IgD-negative memory B cell (primary cell): ENCODE results near the gene ZNF385A. TPM values are rescaled to one million over a fixed set of nuclear protein-coding genes. Genes with fewer than 3 reads are reported as not detected.

ENCODE experiments used
- H3K27ac Mint-ChIP-seq, 3 donors: one replicate each; pipeline ENCODE4 v1.8.0; 2020 to 2022; ENCODE audit warnings: mild to moderate bottlenecking in 3 of 3, mixed read lengths in 3 of 3, moderate library complexity in 1 of 3
- H3K27me3 Mint-ChIP-seq: one replicate; pipeline ENCODE4 v1.8.0; 2021; ENCODE audit warnings: mixed read lengths
- H3K36me3 Mint-ChIP-seq: one replicate; pipeline ENCODE4 v1.8.0; 2020; ENCODE audit warnings: mild to moderate bottlenecking, mixed read lengths
- H3K4me1 Mint-ChIP-seq, 3 donors: one replicate each; pipeline ENCODE4 v1.8.0; 2020 to 2022; ENCODE audit warnings: mixed read lengths in 3 of 3, mild to moderate bottlenecking in 1 of 3
- H3K4me3 Mint-ChIP-seq, 4 donors: one replicate each; pipeline ENCODE4 v1.8.0; 2020 to 2022; ENCODE audit warnings: mild to moderate bottlenecking in 4 of 4, mixed read lengths in 4 of 4, moderate library complexity in 3 of 4
- H3K9me3 Mint-ChIP-seq, 3 donors: one replicate each; pipeline ENCODE4 v1.8.0; 2020 to 2021; ENCODE audit warnings: mixed read lengths in 3 of 3, mild to moderate bottlenecking in 1 of 3
- polyA plus RNA-seq: library from polyadenylated mRNA; unstranded; fragments of 300-500 nt; fragmentation: Illumina TruSeq; gene quantifications from one replicate; pipeline ENCODE4 v1.2.3, GENCODE V29; 2021

ZNF385A gene
- polyA plus RNA-seq, 1 donor from 2014 or later, result 4.2 TPM

DNA sequence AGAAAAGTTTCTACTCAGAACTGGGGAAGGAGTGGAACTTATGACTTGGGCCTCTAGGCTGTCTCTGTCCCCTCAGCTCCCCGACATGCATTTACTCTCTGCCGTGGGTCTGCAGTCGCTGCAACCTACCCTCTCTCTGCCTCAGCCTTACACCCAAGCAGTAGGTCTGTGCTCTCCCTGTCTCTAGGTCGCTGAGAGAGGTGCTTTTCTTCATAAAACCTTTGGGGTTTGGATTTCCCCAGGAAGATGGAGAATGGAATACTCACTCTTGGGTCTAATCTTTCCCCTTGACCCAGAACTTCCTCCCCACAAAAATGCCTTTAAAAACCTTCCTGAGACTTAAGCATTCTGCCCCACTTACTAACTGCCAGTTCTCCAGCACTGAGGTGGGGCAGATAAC, 33.2 kb downstream of the ZNF385A start:
- Mint-ChIP-seq H3K36me3 (peaks cover 10% of the 10 kb centered on the region), H3K9me3 (no peaks in the 10 kb centered on the region), H3K4me3 (no peak overlapping the region), H3K4me1 (peaks cover 0 to 8% (median 6%) of the 10 kb centered on the region in 3 donors), H3K27ac (no peak overlapping the region), H3K27me3 (no peaks in the 10 kb centered on the region)

GRCh38 chr12:54350743-54351142, 33.8 kb downstream of the ZNF385A start:
- Mint-ChIP-seq H3K27ac (no peak overlapping the region), H3K27me3 (no peaks in the 10 kb centered on the region), H3K4me3 (peak overlapping the region in 1 of 4 donors; percentile 53), H3K9me3 (no peaks in the 10 kb centered on the region), H3K36me3 (peaks cover 10% of the 10 kb centered on the region), H3K4me1 (peaks cover 0 to 8% (median 6%) of the 10 kb centered on the region in 3 donors)

DNA sequence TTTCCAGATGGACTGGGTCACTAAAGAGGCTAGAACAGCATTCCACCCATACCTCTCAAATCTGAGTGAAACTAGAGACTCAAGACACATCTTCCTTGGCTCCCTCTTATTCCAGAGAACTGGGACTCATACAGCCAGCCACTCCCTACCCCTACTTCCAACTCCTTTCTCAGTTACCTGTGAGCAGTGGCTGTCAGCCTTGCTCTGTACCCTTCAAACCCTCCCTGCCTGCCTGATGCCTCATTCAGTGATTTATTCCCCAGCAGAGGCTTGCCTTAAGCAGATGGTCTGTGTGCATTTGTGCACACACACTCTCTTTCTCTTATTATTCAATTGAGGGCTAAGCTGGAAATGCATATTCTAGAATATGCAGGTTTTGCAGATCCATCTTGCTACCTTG, 34.9 kb downstream of the ZNF385A start:
- Mint-ChIP-seq H3K4me1 (peaks cover 0 to 14% (median 9%) of the 10 kb centered on the region in 3 donors), H3K27me3 (no peaks in the 10 kb centered on the region), H3K9me3 (no peaks in the 10 kb centered on the region), H3K36me3 (peaks cover 10% of the 10 kb centered on the region), H3K27ac (no peak overlapping the region), H3K4me3 (no peak overlapping the region)

DNA sequence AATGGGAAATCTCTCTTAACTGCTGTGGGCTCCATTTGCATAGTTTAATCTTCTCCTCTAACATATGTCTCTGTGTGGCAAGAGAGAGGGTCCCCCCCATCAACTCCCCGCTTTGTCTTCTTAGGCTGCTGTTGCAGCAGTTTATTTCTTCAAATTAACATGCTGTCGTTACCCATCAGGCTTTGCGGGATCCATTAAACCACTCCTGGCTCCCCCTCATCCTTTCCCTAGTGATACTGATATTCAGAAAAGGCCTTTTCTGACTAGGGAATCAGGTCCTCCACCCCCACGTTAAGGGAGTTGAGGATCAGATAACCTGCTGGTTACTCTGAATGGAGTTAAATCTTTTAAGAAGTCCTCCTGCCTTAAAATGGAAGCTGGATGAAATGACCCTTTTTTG, 35.5 kb downstream of the ZNF385A start:
- no peaks in the 10 kb centered on the region for H3K9me3 Mint-ChIP-seq
- no peaks in the 10 kb centered on the region for H3K27me3 Mint-ChIP-seq
- H3K27ac Mint-ChIP-seq, result no peak overlapping the region
- peaks cover 0 to 14% (median 9%) of the 10 kb centered on the region in 3 donors for H3K4me1 Mint-ChIP-seq
- H3K36me3 Mint-ChIP-seq, result peaks cover 10% of the 10 kb centered on the region
- no peak overlapping the region for H3K4me3 Mint-ChIP-seq

DNA sequence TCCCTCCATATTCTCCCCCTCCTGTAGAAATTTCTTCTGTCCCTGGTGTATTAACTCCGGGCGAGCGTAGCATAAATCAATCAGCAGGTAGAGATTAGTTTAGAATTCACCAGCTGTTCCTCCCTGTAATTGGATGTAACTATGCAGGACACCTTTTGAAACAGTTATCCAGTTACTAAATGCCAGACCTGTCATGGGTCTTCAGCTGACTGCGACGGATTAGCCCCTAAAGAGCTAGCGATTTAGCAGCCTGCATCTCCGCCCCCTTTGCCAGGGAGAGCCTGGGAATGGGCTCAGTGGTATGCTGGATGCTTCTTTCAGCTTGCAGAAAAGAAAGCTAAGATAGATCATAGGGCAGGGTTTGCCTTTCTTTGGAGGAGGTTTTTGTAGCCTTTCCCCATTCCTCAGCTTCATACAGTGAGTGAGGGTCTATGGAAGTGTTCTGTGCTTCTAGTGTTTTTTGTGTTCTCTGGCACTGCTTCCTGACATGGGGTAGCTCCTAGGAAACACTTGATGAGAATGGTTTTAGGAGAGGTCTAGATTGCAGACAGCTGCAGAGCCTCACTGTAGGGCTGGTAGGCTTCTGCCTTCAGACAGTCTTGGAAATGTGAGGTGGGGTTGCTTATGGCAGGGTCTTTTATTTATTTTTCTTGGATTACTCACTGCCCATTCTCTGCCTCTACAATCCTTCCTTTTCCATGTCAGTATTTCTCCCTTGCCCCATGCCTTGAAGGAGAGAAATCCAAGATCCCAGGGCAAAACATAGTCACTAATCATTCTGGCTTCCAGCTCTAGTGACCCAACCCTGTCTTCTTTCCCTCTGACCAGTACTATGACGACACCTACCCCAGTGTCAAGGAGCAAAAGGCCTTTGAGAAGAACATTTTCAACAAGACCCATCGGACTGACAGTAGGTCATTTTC, 42.9 kb downstream of the ZNF385A start:
- H3K4me1 Mint-ChIP-seq, result peaks cover 5 to 15% (median 5%) of the 10 kb centered on the region in 3 donors
- H3K27ac Mint-ChIP-seq, result no peak overlapping the region
- peaks cover 6% of the 10 kb centered on the region for H3K36me3 Mint-ChIP-seq
- no peaks in the 10 kb centered on the region for H3K27me3 Mint-ChIP-seq
- H3K9me3 Mint-ChIP-seq, result no peaks in the 10 kb centered on the region
- H3K4me3 Mint-ChIP-seq, result no peak overlapping the region

DNA sequence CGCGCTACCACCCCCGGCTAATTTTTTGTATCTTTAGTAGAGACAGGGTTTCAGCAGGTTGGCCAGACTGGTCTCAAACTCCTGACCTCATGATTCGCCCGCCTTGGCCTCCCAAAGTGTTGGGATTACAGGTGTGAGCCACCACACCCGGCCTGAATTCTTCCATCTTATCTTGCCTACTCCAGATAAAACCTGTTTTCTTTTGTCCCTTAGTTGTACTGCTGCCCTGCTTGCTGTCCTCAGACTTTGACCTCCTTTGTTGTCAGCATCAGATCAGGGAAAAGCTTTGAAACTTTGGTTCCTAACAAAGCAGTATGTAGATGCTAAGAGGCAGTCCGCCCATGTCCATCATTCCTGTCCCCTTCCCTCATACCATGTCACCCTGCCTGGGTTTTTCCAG, 43.7 kb downstream of the ZNF385A start:
- Mint-ChIP-seq H3K27me3 (no peaks in the 10 kb centered on the region), H3K27ac (no peak overlapping the region), H3K4me3 (no peak overlapping the region), H3K4me1 (peaks cover 5 to 15% (median 5%) of the 10 kb centered on the region in 3 donors), H3K9me3 (no peaks in the 10 kb centered on the region), H3K36me3 (peaks cover 6% of the 10 kb centered on the region)

GRCh38 chr12:54338698-54339296, 45.7 kb downstream of the ZNF385A start:
- Mint-ChIP-seq H3K9me3 (no peaks in the 10 kb centered on the region), H3K27me3 (no peaks in the 10 kb centered on the region), H3K27ac (no peak overlapping the region), H3K36me3 (peaks cover 6% of the 10 kb centered on the region), H3K4me3 (no peak overlapping the region), H3K4me1 (peaks cover 2 to 9% (median 5%) of the 10 kb centered on the region in 3 donors)

DNA sequence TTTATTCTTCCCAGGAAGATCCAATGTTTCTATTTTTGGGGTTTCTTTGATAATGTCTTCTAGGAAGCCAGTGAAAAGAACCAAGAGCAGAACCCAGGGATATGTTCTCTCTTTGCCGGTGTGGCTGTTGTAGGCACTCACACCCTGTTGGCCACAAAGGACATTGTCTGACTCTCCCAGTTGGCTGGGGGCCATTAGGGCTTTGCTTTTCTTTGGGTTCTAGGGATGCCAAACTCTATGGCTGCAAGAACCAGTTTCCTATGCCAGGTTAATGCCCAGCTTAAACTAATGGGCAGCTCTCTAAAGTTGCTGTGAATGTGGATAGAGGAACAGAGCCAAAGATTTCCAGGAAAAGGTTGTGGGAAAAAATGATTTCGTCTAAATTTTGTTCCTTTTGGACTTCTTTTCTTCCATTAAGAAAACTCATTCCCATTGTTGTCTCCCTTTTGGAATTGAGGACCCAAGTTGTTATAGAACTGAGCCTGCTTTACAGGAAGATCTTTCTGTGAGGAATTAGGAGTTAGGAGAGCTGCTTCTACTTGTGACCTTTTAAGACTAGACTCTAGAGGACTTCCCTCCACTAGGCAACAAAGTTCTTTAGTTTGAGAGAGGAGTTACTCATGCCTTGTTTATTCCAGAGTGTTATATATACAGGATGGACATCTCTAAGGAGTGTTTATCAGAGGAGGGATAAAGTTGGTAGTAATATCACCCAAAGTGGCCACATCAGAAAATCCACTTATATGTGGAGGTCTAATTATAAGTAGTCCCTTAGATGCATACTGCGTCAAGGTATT, 46.5 kb downstream of the ZNF385A start:
- Mint-ChIP-seq H3K9me3 (no peaks in the 10 kb centered on the region), H3K27me3 (no peaks in the 10 kb centered on the region), H3K4me1 (peaks cover 2 to 12% (median 5%) of the 10 kb centered on the region in 3 donors), H3K27ac (no peak overlapping the region), H3K4me3 (no peak overlapping the region), H3K36me3 (peaks cover under 1% of the 10 kb centered on the region)

DNA sequence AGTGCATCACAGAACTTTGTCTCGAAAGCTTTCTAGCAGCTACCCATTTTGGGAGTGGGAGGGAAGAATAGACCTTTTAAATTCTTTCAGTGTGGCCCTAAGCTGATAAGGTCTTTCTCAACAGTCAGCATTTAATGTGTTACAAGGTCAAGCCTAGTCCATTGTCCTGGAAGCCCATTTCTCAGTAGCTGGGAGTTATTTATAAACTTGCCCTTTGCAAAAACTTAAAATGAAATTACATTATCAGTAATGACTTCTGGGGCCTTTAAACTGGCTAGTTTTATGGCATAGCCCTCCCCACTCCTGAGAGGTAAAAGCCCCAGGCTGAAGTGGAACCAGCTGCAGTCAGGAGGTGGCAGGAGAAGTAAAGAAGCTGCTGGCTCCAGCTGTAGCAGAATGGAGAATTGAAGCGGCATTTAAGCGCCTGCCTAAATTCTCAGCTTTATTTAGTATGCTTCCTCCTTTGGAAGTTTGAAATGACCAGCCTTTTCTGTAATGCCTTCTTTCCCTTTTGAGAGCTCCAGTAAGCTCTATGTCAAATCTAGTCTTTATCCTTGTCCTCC, 47.2 kb downstream of the ZNF385A start:
- H3K9me3 Mint-ChIP-seq, result no peaks in the 10 kb centered on the region
- H3K4me1 Mint-ChIP-seq, result peaks cover 2 to 12% (median 5%) of the 10 kb centered on the region in 3 donors
- no peaks in the 10 kb centered on the region for H3K36me3 Mint-ChIP-seq
- H3K4me3 Mint-ChIP-seq, result no peak overlapping the region
- H3K27ac Mint-ChIP-seq, result no peak overlapping the region
- H3K27me3 Mint-ChIP-seq, result no peaks in the 10 kb centered on the region

- Mint-ChIP-seq H3K4me1 (peaks cover 5 to 24% (median 7%) of the 10 kb centered on the region in 3 donors), H3K9me3 (no peaks in the 10 kb centered on the region), H3K27me3 (no peaks in the 10 kb centered on the region), H3K36me3 (no peaks in the 10 kb centered on the region), H3K4me3 (no peak overlapping the region), H3K27ac (no peak overlapping the region)
Measured at GRCh38 chr12:54333420-54334034, 51.0 kb downstream of the ZNF385A start.

- peaks cover 5 to 25% (median 9%) of the 10 kb centered on the region in 3 donors for H3K4me1 Mint-ChIP-seq
- no peak overlapping the region for H3K4me3 Mint-ChIP-seq
- H3K9me3 Mint-ChIP-seq, result no peaks in the 10 kb centered on the region
- no peaks in the 10 kb centered on the region for H3K36me3 Mint-ChIP-seq
- no peaks in the 10 kb centered on the region for H3K27me3 Mint-ChIP-seq
- H3K27ac Mint-ChIP-seq, result no peak overlapping the region
Measured at GRCh38 chr12:54331461-54331860, 53.1 kb downstream of the ZNF385A start.

- Mint-ChIP-seq H3K36me3 (no peaks in the 10 kb centered on the region), H3K4me3 (no peak overlapping the region), H3K27me3 (no peaks in the 10 kb centered on the region), H3K4me1 (peaks cover 9 to 25% (median 10%) of the 10 kb centered on the region in 3 donors), H3K27ac (no peak overlapping the region), H3K9me3 (no peaks in the 10 kb centered on the region)
Measured at GRCh38 chr12:54330442-54330841, 54.1 kb downstream of the ZNF385A start.

GRCh38 chr12:54329759-54330158, 54.8 kb downstream of the ZNF385A start:
- H3K27ac Mint-ChIP-seq, result peak overlapping the region in 1 of 3 donors; percentile 31
- no peaks in the 10 kb centered on the region for H3K9me3 Mint-ChIP-seq
- H3K4me1 Mint-ChIP-seq, result peaks cover 14 to 31% (median 16%) of the 10 kb centered on the region in 3 donors
- H3K27me3 Mint-ChIP-seq, result no peaks in the 10 kb centered on the region
- H3K4me3 Mint-ChIP-seq, result peak overlapping the region in 1 of 4 donors; percentile 37
- H3K36me3 Mint-ChIP-seq, result peaks cover 1% of the 10 kb centered on the region

DNA sequence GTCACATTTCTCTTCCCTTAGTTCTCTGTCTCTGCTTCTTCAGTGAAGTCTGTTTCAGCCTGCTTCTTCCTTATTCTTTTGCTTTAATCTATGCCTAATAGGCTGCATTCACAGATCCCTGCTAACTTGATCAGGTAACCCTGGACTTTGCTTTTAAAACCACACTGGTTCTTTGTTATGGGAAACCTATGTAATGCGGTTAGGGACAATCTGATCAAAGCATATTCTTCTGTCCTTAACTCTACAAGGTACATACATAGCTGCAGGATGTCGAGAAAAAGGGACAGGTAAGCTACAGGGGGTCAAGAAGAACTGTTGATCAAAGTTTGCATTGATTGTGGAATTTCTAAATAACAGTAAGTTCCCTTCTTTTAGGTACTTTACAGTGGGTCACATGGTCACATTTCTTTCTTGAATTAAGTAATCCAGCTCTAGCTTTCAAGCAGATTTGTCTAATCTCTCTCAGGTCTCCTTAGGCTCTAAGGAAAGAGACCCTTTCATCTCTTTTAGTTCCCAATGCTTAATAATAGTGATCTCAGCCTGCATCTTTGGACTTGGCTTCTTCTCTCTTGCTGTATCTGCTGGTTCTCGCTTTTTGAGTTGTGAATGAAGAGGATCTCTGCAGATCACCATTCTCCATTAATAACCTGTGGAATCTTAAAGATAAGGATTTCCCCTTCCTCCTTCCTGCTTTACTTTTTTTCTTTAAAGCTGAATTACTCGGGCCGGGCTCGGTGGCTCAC, 55.8 kb downstream of the ZNF385A start:
- no peaks in the 10 kb centered on the region for H3K9me3 Mint-ChIP-seq
- peaks cover 18 to 33% (median 18%) of the 10 kb centered on the region in 3 donors for H3K4me1 Mint-ChIP-seq
- H3K36me3 Mint-ChIP-seq, result peaks cover 1% of the 10 kb centered on the region
- peak overlapping the region in 2 of 3 donors; percentile 22 to 31 for H3K27ac Mint-ChIP-seq
- no peaks in the 10 kb centered on the region for H3K27me3 Mint-ChIP-seq
- peak overlapping the region in 1 of 4 donors; percentile 37 for H3K4me3 Mint-ChIP-seq
